ENCODE data around the gene LCN12.
"Not testable (repeated sequence)": the region's sequence is repeated elsewhere in the genome, so short reads cannot be mapped to it uniquely, and the experiment has no call there.

The LCN12 gene

DNA sequence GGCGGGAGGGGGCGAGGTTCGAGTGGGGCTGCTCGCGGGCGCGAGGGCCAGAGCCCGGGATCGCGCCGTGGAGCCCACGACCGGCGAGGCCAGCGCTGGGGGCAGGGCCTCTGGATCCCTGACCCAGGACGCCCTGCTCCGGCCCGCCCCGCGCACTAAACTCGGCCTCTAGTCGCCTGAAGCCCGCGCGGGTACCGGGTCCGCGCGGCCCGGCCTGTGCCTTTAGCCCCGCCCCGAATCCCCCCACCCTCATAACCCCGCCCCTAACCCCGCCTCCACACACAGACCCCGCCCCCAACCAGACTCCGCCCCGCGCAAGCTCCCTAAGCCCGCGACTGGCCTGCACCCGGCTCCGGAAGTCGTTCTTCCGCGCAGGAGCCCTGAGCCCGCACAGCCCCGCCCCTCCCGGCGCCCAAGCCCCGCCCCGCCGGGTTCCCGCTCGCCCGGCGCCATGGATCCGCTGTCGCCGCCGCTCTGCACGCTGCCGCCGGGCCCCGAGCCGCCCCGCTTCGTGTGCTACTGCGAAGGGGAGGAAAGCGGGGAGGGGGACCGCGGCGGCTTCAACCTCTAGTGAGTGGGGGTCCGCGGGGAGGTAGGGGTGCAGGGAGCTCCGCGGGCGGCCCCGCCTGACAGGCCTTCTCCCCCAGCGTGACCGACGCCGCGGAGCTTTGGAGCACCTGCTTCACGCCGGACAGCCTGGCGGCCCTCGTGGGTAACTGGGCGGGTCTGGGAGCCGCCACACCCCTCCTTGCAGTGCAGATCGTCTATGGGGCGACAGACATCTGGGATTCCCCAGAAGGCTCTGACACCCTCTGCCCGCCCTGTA is 40.1 kb downstream of the LCN12 start, which contains the start of gene PAXX:
Gene PAXX, plus strand, starts transcription at position 430 of the 826 bp plus-strand sequence. Its CDS starts 22 bp downstream, at position 452.
- peak; percentile 96 for DNase-seq

DNA sequence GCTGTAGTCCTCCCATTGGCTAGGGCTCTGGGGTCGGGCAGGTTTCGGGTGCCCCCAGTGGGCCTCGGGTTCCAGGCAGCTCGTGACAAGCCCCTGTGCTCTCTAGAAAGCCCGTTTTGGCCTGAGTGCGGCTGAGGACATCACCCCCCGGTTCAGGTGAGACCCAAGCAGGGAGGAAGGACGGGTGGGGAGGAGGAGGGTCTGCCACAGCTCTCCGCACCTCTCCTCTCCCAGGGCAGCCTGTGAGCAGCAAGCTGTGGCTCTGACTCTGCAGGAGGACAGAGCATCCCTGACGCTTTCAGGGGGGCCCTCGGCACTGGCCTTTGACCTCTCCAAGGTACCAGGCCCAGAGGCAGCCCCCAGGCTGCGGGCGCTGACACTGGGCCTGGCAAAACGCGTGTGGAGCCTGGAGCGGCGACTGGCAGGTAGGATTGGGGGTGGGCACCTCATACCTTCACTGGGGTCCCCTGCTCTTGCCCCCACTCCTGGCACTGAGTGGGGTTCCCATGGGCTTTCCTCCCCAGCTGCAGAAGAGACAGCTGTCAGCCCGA is 40.8 kb downstream of the LCN12 start:
- no peak for DNase-seq

DNA sequence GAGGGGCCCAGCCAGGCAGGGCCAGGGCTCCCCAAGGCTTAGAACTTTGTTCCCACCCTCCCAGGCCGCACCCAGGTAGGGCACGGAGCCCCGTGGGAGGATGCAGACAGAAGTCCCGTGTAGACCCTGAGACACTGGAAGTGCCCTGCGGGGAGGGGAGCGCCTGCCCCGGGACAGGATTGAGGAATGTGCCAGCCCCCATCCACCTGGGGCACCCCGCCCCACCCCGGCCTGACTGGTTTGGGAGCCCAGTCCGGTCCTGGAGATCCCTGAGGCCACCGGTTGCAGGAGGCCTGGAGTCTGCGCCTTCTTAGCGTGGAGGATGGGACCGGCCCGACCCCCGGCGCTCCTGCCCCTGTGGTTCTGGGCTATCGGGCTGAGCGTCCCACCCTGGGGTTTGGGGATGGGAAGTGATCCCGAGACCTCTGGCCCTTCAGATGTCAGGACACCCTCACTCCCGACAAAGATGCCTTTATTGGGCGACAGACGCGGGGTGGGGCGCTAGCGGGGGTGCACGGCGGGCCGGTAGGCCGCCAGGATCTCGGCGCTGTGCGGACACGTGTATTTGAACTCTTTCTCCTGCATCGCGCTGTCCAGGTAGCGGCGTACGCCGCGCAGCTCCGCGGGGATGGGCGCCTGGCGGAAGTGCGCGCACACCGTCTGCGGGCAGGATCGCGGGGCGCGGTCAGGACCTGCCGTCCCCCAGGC is 42.3 kb downstream of the LCN12 start:
- DNase-seq: no peak

DNA sequence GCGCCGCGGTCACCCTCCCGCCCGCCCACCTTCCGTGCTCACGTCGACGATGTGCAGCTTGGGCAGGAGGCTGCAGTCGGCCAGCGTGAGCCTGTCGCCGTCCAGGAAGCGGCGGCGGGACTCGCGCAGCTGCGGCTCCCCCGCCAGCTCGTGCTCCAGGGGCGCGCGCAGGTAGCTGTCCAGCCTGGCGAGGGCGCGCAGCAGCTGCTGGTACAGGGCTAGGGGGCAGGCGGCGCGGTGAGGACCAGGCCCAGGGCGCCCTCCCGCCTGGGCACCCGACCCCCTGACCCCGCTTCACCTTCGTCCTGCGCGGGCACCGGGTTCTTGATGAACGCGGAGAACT is 42.8 kb downstream of the LCN12 start:
- no peak for DNase-seq

DNA sequence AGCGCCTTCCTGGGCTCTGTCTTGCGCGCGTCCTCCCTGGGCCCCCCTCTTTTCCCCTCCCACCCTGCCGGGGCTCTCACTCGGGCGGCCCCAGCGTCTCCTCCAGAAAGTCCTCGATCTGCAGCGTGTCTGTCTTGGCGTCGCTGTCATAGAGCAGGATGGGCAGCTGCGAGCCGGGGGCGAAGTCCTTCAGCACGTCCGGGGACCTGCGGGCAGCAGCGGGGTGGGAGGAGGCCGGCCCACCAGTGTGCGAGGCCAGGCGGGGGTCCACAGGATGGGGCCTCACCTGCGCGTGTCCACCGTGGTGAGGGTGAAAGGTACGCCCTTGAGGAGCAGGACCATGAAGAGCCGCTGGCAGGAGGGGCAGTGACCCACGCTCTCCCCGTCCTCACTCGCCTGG is 43.3 kb downstream of the LCN12 start:
- no peak for DNase-seq

DNA sequence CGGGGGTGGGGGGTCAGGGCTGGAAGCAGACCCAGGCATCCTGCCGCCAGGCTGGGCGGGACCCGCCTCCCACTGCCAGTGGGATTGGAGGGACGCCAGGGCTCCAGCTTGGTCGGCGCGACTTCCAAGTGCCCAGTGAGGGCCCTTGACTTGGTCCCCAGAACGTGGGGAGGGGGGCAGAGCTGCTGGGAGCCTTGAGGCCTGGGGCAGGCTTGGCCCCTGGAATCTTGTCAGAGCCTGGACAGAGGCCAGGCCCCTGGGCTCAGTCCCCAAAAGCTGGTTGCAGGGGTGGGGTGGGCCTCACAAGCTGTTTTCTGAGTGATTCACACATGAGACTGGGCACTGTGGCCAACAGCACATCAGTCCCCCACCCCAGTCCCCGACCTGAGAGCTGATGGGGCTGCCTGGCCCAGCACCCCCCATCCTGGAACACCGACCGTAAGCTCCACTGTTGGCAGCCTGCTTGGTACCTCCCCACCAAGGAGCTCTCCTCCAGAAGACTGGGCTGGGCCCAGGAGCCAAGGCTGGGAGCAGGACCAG is 43.8 kb downstream of the LCN12 start:
- DNase-seq: no peak

DNA sequence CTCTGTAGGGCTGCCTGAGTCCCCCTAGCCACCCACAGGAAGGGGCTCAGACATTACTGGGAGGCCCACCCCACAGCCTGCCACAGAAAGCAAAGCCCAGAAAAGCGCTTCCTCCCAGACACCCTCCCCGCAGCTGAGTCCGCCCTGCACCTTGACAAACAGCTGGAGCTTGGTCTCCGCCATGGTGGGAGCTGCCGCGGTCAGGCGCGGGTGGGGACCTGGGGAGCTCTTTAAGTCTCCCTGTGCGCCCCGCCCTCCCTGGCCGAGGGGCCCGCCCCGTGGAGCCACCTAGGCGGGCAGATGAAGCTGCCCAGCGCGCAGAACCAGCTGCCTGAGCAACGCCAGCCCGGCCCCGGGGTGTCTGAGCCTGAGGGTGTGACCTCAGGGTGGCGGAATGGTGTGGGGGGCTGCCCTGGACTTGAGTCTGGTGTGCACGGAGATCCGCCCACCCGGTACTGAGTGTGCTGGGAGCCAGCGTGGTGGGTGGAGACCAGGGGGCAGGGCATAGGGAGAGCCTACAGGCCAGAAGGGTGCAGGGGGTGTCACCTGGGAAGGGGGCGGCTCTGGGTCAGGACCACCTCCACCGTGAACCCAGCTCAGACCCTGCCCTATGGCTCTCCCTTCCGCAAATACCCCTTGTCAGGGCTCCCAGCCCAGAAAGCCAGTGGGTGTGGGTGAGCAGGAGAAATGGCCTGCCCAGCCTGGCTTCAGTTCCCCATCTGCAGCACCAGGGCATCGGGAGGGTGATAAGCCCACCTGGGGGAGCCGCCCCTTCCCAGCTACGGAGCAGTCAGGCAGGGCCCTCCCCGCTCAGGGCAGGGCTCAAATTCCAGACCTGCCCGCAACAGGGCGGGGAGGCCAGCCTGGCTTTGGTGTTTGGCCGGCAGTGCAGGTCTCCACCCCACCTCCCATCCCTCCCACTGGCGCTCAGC is 44.6 kb downstream of the LCN12 start, which contains the start of gene CLIC3:
Gene CLIC3, minus strand, starts transcription at position 208 of the 932 bp plus-strand sequence. Its CDS starts 25 bp downstream, at position 183.
- peak; percentile 34 for DNase-seq

DNA sequence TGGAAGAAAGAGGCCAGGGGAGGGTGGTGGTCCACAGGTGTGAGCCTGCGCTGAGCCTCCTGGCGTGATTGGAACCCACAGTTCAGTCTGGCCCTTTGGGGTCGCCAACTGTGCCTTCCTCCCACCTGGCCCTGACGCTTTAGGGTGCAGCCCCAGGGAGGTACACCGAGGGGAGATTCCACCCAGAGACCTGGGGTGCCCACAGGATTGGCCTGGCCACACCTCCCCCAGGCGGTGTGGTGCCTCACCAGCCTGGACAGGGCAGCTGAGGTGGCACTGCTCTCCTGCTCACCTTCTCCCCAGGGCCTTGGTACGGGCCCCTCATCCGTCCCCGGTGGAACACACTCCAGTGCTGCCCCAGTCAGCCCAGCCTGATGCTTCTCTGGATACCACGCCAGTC is 45.3 kb downstream of the LCN12 start:
- no peak for DNase-seq

DNA sequence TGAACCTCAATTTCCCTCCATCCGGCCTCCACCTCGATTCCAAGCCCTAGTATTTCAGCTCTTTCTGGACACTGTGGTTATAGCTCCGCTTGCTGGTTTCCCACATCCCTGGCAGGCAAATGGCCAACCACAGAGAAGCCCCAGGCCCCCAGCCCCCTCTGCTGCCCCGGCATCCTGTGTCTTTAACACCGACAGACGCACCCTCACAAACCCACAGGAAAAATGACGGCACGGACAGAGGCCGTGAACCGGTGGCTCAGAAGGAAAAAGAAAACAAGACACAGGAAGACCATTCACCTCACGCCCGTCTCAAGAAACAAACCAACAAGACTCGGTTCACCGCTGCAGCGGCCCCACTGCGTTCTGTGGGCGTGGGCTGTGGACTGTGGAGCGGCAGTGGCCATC is 45.8 kb downstream of the LCN12 start:
- DNase-seq: no peak

DNA sequence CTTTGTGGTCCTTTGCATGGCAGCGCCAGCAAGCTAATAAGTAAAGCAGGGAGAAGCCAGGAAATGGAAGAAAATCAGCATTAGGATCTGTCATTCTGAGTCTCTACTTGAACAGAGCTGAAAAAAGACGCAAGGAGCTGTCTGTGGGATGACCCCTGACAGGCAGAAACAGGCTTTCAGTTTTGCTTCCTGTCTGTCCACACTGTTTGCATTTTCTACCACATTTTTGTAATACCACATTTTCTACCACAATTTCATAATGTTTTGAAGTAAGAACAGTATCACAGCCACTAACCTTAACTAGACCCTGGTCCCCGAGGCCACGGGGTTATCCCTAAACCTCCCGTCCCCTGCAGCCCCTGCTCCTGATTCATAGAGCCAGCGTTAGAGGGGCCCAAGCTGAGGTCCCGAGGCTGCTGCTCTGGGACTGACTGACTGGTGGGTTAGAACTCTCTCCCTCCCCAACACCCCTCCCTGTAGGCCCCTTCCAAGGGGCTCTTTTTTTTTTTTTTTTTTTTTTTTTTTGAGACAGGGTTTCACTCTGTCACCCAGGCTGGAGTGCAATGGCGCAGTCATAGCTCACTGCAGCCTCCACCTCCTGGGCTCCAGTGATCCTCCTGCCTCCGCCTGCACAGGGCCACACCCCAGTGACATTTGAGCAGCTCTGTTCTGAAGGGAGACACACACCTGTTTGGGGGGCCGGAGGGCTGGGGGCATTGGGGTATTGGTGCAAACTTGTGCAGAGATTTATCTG is 48.3 kb downstream of the LCN12 start:
- DNase-seq: no peak

DNA sequence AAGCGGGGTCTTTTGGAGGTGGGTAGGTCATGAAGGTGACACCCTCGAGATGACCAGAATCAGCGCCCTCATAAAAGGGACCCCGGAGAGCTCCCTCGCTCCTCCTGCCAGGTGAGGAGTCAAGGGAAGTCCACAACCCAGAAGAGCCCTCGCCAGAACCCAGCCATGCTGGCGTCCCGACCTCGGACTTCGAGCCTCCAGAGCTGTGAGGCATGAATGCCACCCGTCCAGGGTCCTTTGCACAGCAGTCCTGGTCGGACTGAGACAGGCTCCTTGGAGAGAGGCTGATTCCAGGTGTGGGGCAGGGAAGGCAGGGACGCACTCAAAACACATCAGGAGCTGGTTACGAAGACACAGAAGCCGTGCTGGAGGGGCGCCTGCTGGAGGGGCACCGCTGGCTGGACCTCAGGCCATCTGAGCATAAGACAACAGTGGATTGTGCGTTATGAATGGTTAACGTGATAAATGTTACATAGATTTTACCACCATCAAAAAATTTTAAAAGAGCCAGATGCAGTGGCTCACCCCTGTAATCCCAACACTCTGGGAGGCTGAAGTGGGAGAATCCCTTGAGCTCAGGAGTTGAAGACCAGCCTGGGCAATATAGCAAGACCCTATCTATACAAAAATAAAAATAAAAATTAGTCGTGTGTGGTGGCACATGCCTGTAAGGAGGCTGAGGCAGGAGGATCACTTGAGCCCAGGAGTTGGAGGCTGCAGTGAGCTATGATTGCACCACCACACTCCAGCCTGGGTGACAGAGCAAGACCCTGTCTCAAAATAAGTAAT is 50.0 kb downstream of the LCN12 start:
- DNase-seq: no peak

DNA sequence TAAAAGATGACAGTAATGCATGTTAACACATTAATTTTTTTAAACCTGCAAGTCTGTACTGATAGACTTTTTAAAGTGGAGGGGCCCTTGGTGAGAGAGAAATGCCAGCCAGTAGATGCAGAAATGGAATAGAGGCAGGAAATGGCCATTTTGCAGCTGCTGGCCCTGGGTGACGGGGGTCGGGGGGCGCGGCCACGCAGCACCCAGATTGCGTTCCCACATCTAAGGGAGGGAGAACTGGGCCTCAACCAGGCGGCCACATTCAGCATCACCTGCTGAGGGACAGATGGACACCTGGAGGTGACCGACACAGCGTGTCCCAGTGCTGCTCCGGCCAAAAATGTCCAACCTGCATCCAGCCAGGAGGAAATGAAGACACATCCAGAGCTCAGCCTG is 50.6 kb downstream of the LCN12 start:
- no peak for DNase-seq

DNA sequence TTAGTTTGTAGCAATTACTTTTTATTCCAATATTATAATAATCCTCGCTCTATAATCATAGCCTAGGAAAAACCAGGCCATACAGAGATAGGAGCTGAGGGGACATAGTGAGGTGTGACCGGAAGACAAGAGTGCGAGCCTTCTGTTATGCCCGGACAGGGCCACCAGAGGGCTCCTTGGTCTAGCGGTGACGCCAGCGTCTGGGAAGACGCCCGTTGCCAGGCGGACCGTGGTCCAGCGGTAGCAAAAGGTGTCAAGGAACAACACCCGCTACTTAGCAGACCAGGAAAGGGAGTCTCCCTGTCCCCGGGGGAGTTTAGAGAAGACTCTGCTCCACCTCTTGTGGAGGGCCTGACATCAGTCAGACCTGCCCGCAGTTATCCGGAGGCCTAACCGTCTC is 52.2 kb downstream of the LCN12 start:
- DNase-seq: not testable (repeated sequence)
